Measurements from ENCODE around the gene PAIP2B.

- TF ChIP-seq RFX5 (IDR thresholded peaks at IDR 0.05; ENCODE audit: low read depth, low read length) (no peak), CTCF (conservative IDR thresholded peaks at IDR 0.05; ENCODE audit: low read depth, low read length) (no peak), CEBPB (IDR thresholded peaks at IDR 0.05; ENCODE audit: low read depth, low read length) (no peak), RAD21 (IDR thresholded peaks at IDR 0.05; ENCODE audit: low read length) (no peak), POLR2A (IDR thresholded peaks at IDR 0.05; ENCODE audit: low read depth, low read length) (no peak), RCOR1 (IDR thresholded peaks at IDR 0.05; ENCODE audit: insufficient replicate concordance, low read length) (no peak)
Measured at GRCh38 chr2:71256421-71256820, 29.5 kb upstream of the PAIP2B start.

Measured in IMR-90 (cell line).